GM21825 (cell line): Measurements from ENCODE around the gene CORO6.

Source experiments
- ATAC-seq: cut with Tn5 transposase; IDR thresholded peaks from one replicate; pipeline ENCODE4 v1.9.1; 2021; ENCODE audit warnings: mild to moderate bottlenecking, moderate library complexity; ENCODE audit not compliant: unreplicated experiment

CORO6 gene

GRCh38 chr17:29567304-29567553 is 55.5 kb downstream of the CORO6 start:
- ATAC-seq: peak; percentile 9

DNA sequence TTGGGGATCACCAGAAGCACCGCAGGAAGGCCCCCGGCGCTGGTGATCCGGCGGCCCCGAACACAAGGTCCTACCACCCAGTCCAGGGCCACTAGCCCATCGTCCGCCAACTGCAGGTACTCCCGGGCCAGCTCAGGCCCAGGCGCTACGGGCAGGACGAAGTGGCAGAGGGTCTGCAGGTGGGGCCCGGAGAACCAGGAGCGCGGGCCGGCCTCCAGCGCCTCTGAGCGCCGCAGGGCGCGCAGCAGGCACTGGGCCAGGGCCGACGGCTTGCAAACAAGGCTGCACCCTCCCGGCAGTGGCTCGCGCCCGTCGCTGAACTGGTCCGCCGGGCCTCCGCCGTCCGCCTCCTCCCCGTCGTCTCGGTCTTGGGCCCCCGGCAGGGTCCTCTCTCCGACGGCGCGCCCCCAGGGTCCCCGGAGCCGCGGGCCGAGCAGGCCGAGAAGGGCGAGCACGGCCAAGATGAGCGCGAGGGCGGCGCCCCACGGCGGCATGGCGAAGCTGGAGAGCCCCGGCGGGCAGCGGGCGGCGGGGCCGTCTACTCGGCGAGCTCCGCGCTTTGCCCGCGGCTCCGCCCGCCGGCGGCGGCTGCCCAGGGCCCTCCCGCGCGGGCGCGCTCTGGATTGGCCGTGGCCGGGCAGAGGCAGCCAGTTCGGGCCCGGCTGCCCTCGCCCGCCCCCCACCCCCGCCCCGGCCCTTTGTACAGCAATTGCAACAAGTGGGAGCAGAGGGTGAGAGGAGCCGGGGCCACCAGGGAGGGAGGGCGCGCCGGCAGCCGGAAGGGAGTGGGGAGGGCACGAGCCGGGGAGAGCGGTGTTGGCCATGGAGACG is 56.0 kb downstream of the CORO6 start, which contains the start of gene ABHD15:
Gene ABHD15 (minus strand): TSS at position 565 of the 831 bp plus-strand sequence. CDS start 71 bp downstream, at position 494.
- peak; percentile 21 for ATAC-seq

DNA sequence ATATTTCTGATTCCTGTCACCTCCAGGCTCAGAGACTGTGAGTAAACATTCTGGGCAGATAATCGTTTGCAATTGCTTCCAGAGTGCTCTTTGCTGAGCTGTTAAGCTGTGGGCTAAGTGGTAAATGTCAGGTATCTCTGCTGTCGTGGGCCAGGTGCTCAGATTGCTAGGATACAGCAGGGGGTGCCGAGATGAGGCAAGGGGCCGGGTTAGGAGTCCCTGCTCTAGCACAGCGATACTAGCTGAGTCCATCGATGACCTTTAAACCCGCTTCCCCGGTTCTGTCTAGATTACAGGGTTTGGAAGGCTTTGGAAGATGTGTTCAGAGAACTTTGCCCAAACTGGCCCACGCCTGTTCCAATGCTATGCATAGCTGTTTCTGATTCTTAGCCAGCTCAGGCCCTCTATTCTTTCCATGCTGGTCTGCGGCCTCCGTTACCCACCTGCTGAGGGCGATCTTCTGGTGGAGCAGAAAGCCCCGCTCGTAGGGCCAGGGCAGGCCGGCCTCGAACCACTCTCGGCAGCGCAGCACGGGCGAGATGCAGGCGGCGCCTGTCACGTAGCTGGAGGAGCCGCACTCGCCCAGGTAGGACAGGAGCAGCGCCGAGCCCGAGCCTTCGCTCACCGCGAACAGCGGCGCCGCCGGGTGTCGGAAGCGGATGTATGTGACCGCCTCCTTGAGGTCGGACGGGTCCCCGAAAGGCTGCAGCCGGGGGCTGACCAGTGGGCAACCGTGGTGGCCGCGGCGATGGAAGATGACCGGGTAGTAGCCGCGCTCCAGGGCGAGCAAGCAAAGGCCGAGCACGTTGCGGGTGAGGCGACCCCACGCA is 56.9 kb downstream of the CORO6 start:
- no peak for ATAC-seq
